ENCODE measurements around the gene JOSD1.

DNA sequence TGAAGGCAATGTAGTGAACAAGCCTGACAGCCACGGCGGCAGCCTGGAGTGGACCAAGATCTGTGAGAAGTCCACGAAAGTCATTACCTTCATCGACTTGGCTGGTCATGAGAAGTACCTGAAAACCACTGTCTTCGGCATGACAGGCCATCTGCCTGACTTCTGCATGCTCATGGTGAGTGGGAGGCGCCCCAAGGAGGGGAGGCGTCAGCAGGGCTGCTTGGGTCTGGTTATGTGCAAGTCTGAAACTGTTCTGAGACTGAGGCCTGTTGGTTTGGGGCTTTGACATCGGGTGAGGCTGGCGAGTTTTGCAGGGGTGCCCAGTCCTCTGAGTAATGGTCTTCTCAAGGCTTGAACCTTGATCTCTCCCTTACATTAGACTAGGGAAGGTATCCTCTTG lies 16.1 kb upstream of the JOSD1 start:
- TF ChIP-seq FOXA1 (IDR thresholded peaks at IDR 0.05), result no peak
- no peak for TF ChIP-seq TARDBP (IDR thresholded peaks at IDR 0.05)
- no peak for TF ChIP-seq ELF4 (IDR thresholded peaks at IDR 0.05)
- no peak for TF ChIP-seq SP1 (IDR thresholded peaks at IDR 0.05)

Measured in HEK293T (cell line).